Adrenal gland (tissue), 12 donors: ENCODE results near the gene TCAIM. TPM values are rescaled to one million over a fixed set of nuclear protein-coding genes. Genes with fewer than 3 reads are reported as not detected.

Experiments
- DNase-seq, 7 donors: peaks; one replicate each; pipeline ENCODE4 v3.0.0-alpha.2; 2019 to 2020
- H3K27ac ChIP-seq, 5 donors: fragments of 200-600 bp; sonication (generic) in 4 of 5; 1 replicate in 3 of 5; 2 replicates in 2 of 5; pipeline versions ENCODE4 v1.5.1 to v1.8.0; 2016 to 2020; ENCODE audit warnings: mild to moderate bottlenecking in 1 of 5
- H3K27me3 ChIP-seq: fragments of 200-600 bp; 2 replicates; pipeline ENCODE4 v1.8.0; 2021
- H3K36me3 ChIP-seq, 2 donors: fragments of 200-600 bp; replicated peaks in 1 of 2; 1 replicate in 1 of 2; 2 replicates in 1 of 2; pipeline versions ENCODE4 v1.5.1 to v1.8.0; 2018 to 2022
- H3K4me1 ChIP-seq, 2 donors: fragments of 200-600 bp; replicated peaks in 1 of 2; 1 replicate in 1 of 2; 2 replicates in 1 of 2; pipeline versions ENCODE4 v1.5.1 to v1.8.0; 2018 to 2021
- H3K4me3 ChIP-seq, 4 donors: fragments of 200-600 bp; sonication (generic) in 3 of 4; one replicate each; pipeline ENCODE4 v1.5.1; 2016 to 2018
- H3K9me3 ChIP-seq, 3 donors: fragments of 200-600 bp; sonication (generic) in 1 of 3; replicated peaks in 1 of 3; 1 replicate in 2 of 3; 2 replicates in 1 of 3; pipeline versions ENCODE4 v1.5.1 to v1.8.0; 2016 to 2021
- POLR2A ChIP-seq, 2 donors: fragments of 450-650 bp; IDR thresholded peaks; one replicate each; pipeline ENCODE4 v1.6.1; 2017; ENCODE audit warnings: antibody characterized with exemption in 2 of 2, mild to moderate bottlenecking in 2 of 2, moderate library complexity in 1 of 2
- WGBS, 4 donors: extraction: QIAGEN DNeasy Blood & Tissue Kit in 2 of 4; methylation state at CpG; one replicate each; pipeline versions ENCODE4 v1.1.5 to v1.1.7; 2013 to 2017; 5-methylcytosine and 5-hydroxymethylcytosine counted together
- intact Hi-C, 2 donors: fragments of 100-400 bp; cut with DNase I; formaldehyde crosslinking; loops; one replicate each; pipeline versions ENCODE4 v1.14.1 to v1.15.0; 2022 to 2023
- polyA plus RNA-seq, 3 donors: library from polyadenylated mRNA; stranded (reverse); fragments of 200-250 nt in 2 of 3; fragments of 350-450 nt in 1 of 3; fragmentation: Illumina TruSeq in 1 of 3; extraction: RNeasy Lipid Tissue Mini Kit (QIAGEN cat#74804) in 1 of 3; gene quantifications; one replicate each; pipeline ENCODE4 v1.2.3, GENCODE V29; 2013 to 2014
- total RNA-seq, 9 donors: library from RNA; depleted of rRNA in 4 of 9; stranded (reverse); fragments of >200 nt in 4 of 9; fragments of 120-200 nt in 1 of 9; fragmentation: NEBNext Ultra II Directional in 1 of 9; extraction: Animal tissue kit (Norgen Biotek cat#: 25700) in 1 of 9; gene quantifications; one replicate each; pipeline versions ENCODE4 v1.1.0 to v1.2.4, GENCODE V29; 2013 to 2023
- TF ChIP-seq, protein P1 (sequence below), 6 experiments: fragments of 450-650 bp in 4 of 6; fragments of 200-600 bp in 2 of 6; sonication (generic) in 1 of 6; IDR thresholded peaks; 1 replicate in 5 of 6; 2 replicates in 1 of 6; pipeline versions ENCODE4 v1.5.1 to v1.8.0; 2016 to 2021; ENCODE audit warnings: antibody characterized with exemption in 6 of 6, mild to moderate bottlenecking in 2 of 6, moderate library complexity in 1 of 6
- donor health status: healthy with polysubstance abuse.
- donor health status: Bipolar disorder and iron deficiency.
- donor health status: DM: yes; HTN: yes; CAD: no.
- donor health status: DM: no; HTN: no; CAD: no.
- donor health status: DM: no; HTN: no; CAD: no.
- donor health status: DM: yes; HTN: yes; CAD: no.

Gene TCAIM
- total and polyA plus RNA-seq, 12 donors: 11.8 to 51.9 (median 31.8) TPM

DNA sequence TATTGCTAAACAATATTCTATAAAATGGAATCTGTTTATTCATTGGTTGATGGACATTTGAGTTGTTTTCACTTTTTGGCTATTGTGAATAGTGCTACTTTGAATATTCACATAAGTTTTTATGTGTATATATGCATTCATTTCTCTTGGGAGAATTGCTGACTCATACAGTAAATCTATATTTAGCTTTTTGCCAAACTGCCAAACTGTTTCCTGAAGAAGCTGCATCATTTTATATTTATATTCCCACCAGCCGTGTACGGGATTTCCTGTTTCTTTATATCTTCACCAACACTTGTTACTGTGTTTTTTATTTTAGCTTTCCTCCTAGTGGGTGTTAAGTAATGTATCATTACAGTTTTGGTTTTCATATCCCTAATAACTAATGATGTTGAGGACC lies 12.5 kb upstream of the TCAIM start:
- Histone ChIP-seq H3K4me1 (no peaks in the 10 kb centered on the region), H3K27me3 (no peaks in the 10 kb centered on the region), H3K4me3 (no peak overlapping the region), H3K36me3 (no peaks in the 10 kb centered on the region), H3K9me3 (no peaks in the 10 kb centered on the region), H3K27ac (no peak overlapping the region)
- no peak for TF ChIP-seq POLR2A (IDR thresholded peaks at IDR 0.05)
- TF ChIP-seq, protein P1, sequence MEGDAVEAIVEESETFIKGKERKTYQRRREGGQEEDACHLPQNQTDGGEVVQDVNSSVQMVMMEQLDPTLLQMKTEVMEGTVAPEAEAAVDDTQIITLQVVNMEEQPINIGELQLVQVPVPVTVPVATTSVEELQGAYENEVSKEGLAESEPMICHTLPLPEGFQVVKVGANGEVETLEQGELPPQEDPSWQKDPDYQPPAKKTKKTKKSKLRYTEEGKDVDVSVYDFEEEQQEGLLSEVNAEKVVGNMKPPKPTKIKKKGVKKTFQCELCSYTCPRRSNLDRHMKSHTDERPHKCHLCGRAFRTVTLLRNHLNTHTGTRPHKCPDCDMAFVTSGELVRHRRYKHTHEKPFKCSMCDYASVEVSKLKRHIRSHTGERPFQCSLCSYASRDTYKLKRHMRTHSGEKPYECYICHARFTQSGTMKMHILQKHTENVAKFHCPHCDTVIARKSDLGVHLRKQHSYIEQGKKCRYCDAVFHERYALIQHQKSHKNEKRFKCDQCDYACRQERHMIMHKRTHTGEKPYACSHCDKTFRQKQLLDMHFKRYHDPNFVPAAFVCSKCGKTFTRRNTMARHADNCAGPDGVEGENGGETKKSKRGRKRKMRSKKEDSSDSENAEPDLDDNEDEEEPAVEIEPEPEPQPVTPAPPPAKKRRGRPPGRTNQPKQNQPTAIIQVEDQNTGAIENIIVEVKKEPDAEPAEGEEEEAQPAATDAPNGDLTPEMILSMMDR (IDR thresholded peaks at IDR 0.05): no peak
- WGBS, 4 donors: 24 to 29% (median 28%) methylated on average over 2 of the region's 2 CpGs
- intact Hi-C loops: loop anchor here in 1 of 2 donors (10.0 kb wide), 2 partner anchors 149 to 189 kb away; partner anchors contain the start of gene ZNF445
- no peak for DNase-seq

DNA sequence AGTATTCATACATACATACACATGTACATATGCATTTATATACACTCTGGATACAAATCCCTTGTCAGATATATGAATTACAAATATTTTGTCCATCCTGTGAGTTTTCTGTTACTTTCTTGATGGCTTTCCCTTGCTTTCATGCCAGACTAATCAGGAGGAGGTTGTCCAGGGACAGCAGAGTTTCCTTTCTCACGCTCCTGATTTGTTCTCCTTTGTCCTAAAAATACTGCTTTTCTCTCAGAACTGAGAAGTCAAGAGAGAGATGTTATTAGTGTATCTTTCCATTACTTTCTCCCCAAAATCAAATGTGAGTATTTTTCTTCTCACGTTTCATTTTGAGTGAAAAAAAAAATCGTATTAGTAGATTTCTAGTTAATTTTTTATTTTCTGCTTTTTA lies 12.1 kb upstream of the TCAIM start:
- no peaks in the 10 kb centered on the region for H3K27me3 ChIP-seq
- TF ChIP-seq, protein P1 (IDR thresholded peaks at IDR 0.05): no peak
- TF ChIP-seq POLR2A (IDR thresholded peaks at IDR 0.05): no peak
- H3K4me1 ChIP-seq: no peaks in the 10 kb centered on the region
- no peaks in the 10 kb centered on the region for H3K36me3 ChIP-seq
- WGBS, 4 donors: 69 to 76% (median 72%) methylated on average over 3 of the region's 3 CpGs
- no peak overlapping the region for H3K27ac ChIP-seq
- H3K9me3 ChIP-seq: no peaks in the 10 kb centered on the region
- DNase-seq: no peak
- H3K4me3 ChIP-seq: no peak overlapping the region
- intact Hi-C loops: loop anchor here in 1 of 2 donors (10.0 kb wide), 2 partner anchors 148 to 188 kb away; partner anchors contain the start of gene ZNF445

DNA sequence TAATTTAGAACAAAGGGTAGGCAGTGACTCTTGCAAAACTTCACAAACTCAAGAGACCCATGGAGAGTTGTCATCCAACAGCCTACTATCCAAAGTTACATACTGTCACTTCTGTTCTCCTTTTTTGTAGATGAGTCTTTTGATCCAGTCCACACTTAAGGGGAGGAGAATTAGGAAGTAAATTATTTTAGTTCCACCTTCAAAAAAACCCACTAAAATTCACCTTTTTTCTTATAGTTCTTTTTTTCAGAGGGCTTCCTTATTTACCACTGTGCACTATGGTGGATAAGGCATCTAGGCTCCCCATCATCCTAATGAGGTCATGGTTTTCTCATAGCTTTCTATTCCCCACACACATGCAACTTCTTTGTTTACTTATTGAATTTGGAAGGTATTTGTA lies 8.6 kb upstream of the TCAIM start:
- intact Hi-C loops: loop anchor here in 1 of 2 donors (10.0 kb wide), 2 partner anchors 145 to 185 kb away; partner anchors contain the start of gene ZNF445
- no peak for DNase-seq
- no peak overlapping the region for H3K4me3 ChIP-seq
- no peaks in the 10 kb centered on the region for H3K36me3 ChIP-seq
- H3K27ac ChIP-seq: no peak overlapping the region
- H3K27me3 ChIP-seq: no peaks in the 10 kb centered on the region
- H3K4me1 ChIP-seq: no peaks in the 10 kb centered on the region
- H3K9me3 ChIP-seq: no peaks in the 10 kb centered on the region
- TF ChIP-seq, protein P1 (IDR thresholded peaks at IDR 0.05): no peak
- TF ChIP-seq POLR2A (IDR thresholded peaks at IDR 0.05): no peak

DNA sequence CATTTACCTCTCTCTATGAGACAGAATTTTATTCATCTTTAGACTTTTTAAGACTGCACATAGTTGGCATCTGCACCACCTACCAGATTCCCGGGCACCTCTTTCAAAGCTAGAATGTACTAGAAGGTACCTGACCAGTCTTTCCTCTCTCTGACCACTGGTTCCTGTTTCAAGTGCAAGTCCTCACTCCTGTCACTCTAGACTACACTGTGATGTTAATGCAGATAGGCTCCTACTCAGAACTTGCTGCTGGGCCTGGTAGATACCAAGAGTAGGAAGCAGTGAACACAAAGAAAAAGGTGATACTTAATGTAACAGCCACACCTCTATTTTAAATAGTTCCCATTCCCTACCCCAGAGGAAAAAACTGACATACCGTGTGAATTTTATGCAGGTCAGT lies 8.1 kb upstream of the TCAIM start:
- H3K4me3 ChIP-seq: no peak overlapping the region
- no peaks in the 10 kb centered on the region for H3K4me1 ChIP-seq
- H3K9me3 ChIP-seq: no peaks in the 10 kb centered on the region
- TF ChIP-seq, protein P1 (IDR thresholded peaks at IDR 0.05): no peak
- TF ChIP-seq POLR2A (IDR thresholded peaks at IDR 0.05): no peak
- no peaks in the 10 kb centered on the region for H3K36me3 ChIP-seq
- no peaks in the 10 kb centered on the region for H3K27me3 ChIP-seq
- no peak for DNase-seq
- H3K27ac ChIP-seq: no peak overlapping the region
- intact Hi-C loops: no loop called here
- WGBS, 4 donors: 75 to 89% (median 83%) methylated on average over 2 of the region's 2 CpGs
